Renal pelvis (tissue), 4 donors: ENCODE measurements around the gene FER1L5. TPM values are rescaled to one million over a fixed set of nuclear protein-coding genes. Genes with fewer than 3 reads are reported as not detected.
"Not testable (repeated sequence)": the region's sequence is repeated elsewhere in the genome, so short reads cannot be mapped to it uniquely, and the experiment has no call there.

Source experiments
- DNase-seq: peaks from one replicate; pipeline ENCODE4 v3.0.0-alpha.2; 2013
- polyA plus RNA-seq, 3 donors: library from polyadenylated mRNA; unstranded; fragments of 120-200 nt; gene quantifications; one replicate each; pipeline ENCODE4 v1.2.1, GENCODE V29; 2013; ENCODE audit not compliant: insufficient read length in 3 of 3

FER1L5 gene
- polyA plus RNA-seq, 3 donors: 0.85 to 2.3 (median 2.1) TPM

DNA sequence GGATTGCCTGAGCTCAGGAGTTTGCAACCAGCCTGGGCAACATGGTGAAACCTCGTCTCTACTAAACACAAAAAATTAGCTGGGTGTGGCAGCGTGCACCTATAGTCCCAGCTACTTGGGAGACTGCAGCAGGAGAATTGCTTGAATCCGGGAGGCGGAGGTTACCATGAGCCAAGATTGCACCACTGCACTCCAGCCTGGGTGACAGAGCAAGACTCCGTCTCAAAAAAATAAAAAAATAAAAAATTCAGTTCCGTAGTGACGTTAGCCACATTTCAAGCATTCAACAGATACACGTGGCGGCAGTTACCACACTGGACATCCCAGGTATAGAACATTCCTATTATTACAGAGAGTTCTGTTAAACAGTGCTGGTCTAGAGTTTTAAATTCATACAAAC, 8.9 kb upstream of the FER1L5 start:
- DNase-seq: no peak

DNA sequence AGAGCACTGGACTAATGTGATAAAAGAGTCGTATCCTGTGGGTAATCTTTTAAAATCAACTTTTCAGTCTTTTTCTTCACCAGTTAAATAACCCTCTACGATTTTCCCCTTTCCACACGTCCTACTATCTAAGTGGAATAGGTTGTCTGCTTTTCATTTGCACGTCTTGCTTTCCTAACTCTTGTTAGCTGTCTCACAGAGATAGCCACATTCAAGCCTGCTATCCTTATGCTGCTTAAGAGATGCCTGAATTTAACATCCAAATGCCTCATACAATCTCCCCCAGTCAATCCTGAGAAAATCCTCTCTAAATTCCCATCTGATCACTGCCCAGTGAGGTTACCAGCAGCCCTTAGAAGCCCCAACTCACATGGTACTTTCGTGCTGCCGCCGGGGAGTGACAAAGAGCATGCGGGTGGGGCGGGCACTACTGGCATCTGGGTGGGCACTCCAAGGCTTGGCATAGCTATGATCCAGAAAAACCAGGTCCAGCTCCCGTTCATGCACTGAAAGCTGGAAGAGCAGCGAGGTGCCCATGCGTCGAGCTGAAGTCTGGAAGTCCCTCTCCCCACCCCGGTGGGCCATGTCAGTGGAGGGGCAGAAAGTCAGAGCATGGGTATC, 5.9 kb upstream of the FER1L5 start:
- no peak for DNase-seq

DNA sequence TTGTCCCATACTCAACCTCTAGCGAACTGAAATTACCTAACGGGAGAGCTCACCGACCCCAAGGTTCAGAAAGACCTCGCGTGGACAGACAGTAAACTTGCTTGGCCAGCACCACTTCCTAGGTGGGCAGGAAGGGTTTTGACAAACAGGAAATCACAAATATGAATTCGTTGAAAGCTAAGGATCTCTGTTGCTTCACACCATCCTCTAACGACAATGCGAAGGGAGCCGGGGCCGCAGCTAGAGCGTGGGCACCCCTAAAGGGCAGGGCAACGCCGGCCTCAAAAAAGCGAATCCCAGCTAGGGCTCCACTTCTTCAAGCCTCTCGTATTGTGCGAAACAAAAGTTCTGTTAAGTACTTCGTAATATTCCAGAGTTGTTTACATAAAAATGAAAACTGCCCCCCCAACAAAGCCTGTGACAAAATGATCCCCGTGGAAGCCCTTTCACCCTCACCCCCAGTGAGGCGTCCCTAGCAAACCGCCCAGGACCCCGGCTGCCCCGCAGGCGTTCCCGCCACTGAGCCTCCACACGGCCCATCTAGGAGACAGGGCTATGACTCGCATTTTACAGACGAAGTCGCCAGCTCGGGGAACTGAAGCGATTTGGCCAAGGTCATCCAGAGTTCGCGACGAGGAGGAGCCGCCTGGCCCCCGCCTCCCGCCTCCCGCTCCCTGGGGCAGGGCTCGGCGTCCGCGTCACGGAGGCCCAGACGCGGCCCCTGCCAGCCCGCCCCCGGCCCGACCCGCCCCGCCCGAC, 5.0 kb upstream of the FER1L5 start:
- peak; percentile 65 for DNase-seq

GRCh38 chr2:96638144-96639121, 4.1 kb upstream of the FER1L5 start, which contains the start of gene KANSL3:
Gene KANSL3, minus strand, starts transcription at chr2:96638312. Its CDS starts 1,177 bp downstream, at chr2:96637135.
- DNase-seq: peak; percentile 94

DNA sequence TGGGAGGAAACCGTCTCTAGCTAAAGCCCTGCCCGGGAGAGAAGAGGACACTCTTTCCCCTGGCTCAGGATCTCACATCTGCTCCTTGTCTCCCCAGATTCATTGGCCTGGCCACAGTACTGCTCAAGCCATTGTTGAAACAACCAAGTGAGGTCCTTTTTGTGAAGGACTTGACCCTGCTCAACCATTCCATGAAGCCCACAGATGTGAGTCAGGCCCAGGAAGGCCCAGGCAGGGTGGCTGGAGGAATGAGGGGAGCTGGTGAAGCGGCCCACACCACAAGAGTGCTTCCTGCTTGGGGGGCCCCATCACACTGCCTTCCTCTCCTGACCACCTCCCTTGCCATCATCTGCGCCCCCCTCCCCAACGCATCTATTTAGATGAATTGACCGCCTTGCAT, 5.1 kb downstream of the FER1L5 start:
- DNase-seq: no peak

GRCh38 chr2:96648306-96648930, 5.9 kb downstream of the FER1L5 start:
- DNase-seq: no peak

GRCh38 chr2:96649342-96649741, 6.8 kb downstream of the FER1L5 start:
- no peak for DNase-seq

DNA sequence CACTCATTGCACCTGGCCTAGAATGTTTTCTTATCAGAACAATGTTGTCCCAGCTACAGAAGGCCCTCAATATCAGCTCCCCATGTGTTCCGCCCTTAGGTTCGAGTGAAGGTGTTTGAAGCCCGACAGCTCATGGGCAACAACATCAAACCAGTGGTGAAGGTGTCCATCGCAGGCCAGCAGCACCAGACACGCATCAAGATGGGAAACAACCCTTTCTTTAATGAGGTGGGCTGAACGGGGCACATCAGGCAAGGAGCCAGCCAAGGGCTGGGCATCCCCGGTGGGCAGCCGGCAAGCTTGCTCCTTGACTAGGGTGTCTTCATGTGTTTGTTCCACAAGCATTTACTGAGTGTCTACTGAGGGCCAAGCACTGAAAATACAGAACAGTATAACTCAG, 9.2 kb downstream of the FER1L5 start:
- no peak for DNase-seq

DNA sequence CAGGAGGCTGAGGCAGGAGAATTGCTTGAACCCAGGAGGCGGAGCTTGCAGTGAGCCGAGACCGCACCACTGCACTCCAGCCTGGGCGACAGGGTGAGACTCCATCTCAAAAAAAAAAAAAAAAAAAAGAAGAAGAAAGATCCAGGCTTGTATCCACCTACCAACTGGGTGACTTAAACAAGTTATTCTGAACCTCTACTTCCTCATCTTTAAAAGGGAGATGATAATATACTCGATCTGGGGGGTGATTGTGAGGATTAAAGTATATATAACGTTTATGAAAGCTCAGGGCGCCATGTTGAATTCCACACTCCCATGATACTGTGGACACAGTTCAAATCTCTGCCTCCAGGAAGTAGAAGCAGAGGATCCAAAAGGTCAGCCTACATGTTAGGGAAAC, 12.2 kb downstream of the FER1L5 start:
- not testable (repeated sequence) for DNase-seq

DNA sequence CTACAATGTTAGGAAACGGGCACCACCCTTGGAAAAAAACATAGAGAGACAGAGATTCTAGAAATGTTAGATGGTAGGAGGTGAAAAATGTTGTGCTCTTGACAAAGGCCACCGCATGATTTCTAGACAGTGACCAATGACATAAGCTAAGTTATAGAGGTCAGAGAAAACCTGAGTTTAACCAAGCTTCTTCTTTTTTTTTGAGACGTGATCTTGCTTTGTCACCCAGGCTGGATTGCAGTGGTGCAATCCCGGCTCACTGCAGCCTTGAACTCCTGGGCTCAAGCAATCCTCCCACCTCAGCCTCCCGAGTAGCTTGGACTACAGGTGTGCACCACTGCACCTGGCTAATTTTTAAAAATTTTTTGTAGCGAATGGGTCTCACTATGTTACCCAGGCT, 13.0 kb downstream of the FER1L5 start:
- DNase-seq: no peak

DNA sequence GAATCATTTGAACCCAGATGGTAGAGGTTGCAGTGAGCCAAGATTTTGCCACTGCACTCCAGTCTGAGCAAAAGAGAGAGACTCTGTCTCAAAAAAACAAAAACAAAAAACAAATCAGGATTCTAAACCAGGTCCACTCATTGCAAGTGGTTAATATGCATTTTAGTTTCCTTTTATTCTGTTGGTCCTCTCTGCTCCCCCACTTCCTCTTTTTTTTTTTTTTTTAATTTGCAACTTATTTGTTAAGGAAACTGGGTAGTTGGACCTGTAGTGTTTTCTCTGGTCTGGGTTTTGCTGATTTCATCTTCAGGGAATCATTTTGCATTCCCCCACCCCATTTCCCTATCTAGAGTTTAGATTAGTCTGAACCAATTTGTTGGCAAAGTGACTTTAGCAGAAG, 14.0 kb downstream of the FER1L5 start:
- no peak for DNase-seq

- DNase-seq: no peak
Observed at GRCh38 chr2:96661324-96661723, 18.8 kb downstream of the FER1L5 start.

DNA sequence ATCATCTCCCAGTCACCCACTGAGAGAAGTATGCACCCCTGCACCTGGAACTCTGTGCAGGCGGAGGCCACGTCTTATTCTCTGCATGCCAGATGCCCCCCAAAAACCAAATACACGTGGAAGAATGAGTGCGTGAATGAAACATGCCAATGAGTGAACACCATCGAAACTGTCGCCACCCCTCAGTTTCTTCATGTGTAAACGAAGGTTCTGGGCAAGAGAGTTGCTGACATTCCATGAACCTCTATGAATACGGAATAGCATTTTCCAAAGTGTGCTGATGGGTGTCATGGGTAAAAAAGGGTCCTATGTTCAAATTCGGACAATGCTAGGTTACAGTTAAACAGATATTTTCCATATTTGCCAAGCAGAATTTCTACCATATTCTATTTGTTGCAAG, 19.8 kb downstream of the FER1L5 start:
- DNase-seq: no peak

- no peak for DNase-seq
Observed at GRCh38 chr2:96663177-96663576, 20.6 kb downstream of the FER1L5 start.

DNA sequence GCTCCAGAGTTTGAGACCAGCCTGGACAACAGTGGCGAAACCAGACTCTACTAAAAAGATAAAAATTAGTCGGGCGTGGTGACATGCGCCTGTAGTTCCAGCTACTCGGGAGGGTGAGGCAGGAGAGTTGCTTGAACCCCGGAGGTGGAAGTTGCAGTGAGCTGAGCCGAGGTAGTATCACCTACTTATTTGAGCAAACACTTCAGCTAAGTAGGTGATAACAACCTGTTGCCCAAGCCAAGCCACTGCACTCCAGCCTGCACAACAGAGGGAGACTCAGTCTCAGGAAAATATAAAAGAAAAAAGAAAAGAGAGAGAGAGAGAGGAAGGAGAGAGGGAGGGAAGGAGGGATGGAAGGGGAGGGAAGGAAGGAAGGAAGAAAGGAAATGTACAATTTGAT, 21.3 kb downstream of the FER1L5 start:
- no peak for DNase-seq

DNA sequence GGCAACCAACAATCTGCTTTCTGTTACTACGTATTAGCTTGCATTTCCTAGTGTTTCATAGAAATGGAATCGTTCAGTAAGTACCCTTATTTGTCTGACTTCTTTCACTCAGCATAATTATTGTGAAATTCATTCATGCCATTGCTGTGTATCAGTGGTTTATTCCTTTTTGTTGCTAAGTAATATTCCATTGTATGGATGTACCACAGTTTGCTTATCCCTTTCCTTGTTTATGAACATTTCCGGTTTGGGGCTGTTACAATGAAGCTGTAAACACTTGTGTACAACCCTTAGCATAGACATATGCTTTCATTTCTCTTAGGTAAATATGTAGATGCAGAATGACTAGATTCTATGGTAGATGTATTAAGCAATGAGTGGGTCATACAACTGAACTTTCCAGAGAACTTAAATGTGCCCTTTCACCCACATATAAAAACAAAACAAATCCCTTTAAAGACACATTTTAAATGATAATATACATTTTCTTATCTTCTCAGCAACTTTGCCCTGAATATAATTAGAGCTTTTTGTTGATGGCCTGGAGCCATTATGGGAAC, 21.9 kb downstream of the FER1L5 start:
- DNase-seq: no peak

GRCh38 chr2:96665083-96665569, 22.6 kb downstream of the FER1L5 start:
- no peak for DNase-seq

DNA sequence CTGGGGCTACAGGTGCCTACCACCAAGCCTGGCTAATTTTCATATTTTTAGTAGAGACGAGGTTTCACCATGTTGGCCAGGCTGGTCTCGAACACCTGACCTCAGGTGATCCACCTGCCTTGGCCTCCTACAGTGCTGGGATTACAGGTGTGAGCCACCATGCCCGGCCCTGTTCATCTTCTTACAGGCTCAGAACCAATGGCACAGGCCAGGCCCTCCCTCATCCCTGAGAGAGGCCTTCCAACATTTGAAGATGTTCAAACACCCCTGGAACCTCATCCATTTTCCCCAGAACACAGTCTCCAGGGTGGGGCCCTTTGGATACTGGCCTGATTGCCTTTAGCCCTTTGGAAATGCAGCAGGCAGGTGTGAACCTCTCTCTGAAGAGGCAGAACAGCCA, 23.2 kb downstream of the FER1L5 start:
- DNase-seq: not testable (repeated sequence)

DNA sequence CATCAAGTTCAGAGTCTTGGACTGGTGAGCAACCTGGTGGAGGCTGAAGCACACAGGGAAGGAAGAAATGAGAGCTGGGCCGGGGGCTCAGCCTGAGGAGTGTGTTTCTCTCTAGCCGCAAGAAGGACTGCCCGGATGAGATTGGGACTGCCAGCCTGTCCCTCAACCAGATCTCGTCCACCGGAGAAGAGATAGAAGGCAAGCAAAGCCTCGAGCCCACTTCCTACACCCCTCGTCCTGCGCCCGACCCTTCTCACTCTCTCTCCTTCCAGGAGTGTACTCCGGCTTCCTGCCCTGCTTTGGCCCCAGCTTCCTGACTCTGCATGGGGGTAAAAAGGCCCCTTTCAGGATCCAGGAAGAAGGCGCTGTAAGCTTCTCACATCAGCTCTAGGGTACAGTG, 26.2 kb downstream of the FER1L5 start:
- no peak for DNase-seq

- DNase-seq: no peak
Observed at GRCh38 chr2:96669539-96670215, 27.1 kb downstream of the FER1L5 start.

DNA sequence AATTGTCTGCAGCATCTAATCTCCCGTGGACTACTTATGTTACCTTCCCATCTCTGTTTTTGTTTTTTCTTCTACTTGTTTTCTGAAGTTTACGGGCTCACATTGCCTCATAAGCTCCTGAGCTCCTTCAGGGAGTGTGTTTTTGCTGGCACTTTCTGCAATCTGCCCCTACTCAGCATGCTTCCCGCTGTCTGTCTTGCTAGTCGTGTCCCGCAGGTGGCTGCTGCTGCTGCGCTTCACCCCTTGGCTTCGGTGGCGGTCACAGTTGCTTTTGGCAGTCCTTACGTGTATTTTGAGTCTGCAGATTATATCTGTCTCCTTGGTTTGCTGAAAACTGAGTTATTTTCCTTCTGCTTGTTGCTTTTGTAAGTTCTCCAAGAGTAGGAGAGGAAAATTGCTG, 37.3 kb downstream of the FER1L5 start:
- DNase-seq: no peak
